IPS-15b (cell line): Measurements from ENCODE around the gene VMP1.

ENCODE experiments used
- H3K27me3 ChIP-seq: one replicate; pipeline ENCODE4 v1.6.1; 2013; ENCODE audit warnings: low read length; ENCODE audit not compliant: control insufficient read depth, insufficient read depth
- H3K36me3 ChIP-seq: one replicate; pipeline ENCODE4 v1.6.1; 2013; ENCODE audit warnings: low read length; ENCODE audit not compliant: control insufficient read depth, insufficient read depth
- H3K4me1 ChIP-seq: one replicate; pipeline ENCODE4 v1.6.1; 2013; ENCODE audit warnings: mild to moderate bottlenecking, low read length; ENCODE audit not compliant: control insufficient read depth, insufficient read depth
- H3K4me3 ChIP-seq: one replicate; pipeline ENCODE4 v1.5.1; 2013; ENCODE audit warnings: low read depth, low read length
- H3K9ac ChIP-seq: one replicate; pipeline ENCODE4 v1.6.1; 2013; ENCODE audit warnings: low read depth, mild to moderate bottlenecking, low read length
- H3K9me3 ChIP-seq: one replicate; pipeline ENCODE4 v1.6.1; 2013; ENCODE audit warnings: mild to moderate bottlenecking, low read length; ENCODE audit not compliant: control insufficient read depth, insufficient read depth

VMP1 gene

GRCh38 chr17:59707149-59707970 is at the start of gene VMP1, which contains the start of gene PTRH2:
Gene VMP1, plus strand, starts transcription at chr17:59707654. Its CDS starts 23,793 bp downstream, at chr17:59731447.
Gene PTRH2, minus strand, starts transcription at chr17:59707430. Its CDS starts 9,452 bp downstream, at chr17:59697978.
- peaks cover 16% of the 10 kb centered on the region for H3K4me1 ChIP-seq
- no peaks in the 10 kb centered on the region for H3K36me3 ChIP-seq
- peak within 1 kb of the TSS; percentile 99 for H3K4me3 ChIP-seq
- H3K9me3 ChIP-seq, result no peaks in the 10 kb centered on the region
- peak within 1 kb of the TSS; percentile 98 for H3K9ac ChIP-seq
- no peaks in the 10 kb centered on the region for H3K27me3 ChIP-seq

GRCh38 chr17:59666235-59666634 is 41.2 kb upstream of the VMP1 start:
- Histone ChIP-seq H3K9me3 (no peaks in the 10 kb centered on the region), H3K9ac (no peak overlapping the region), H3K4me1 (no peaks in the 10 kb centered on the region), H3K36me3 (peaks cover 27% of the 10 kb centered on the region), H3K4me3 (no peak overlapping the region), H3K27me3 (no peaks in the 10 kb centered on the region)

GRCh38 chr17:59668816-59669215 is 38.6 kb upstream of the VMP1 start:
- no peak overlapping the region for H3K4me3 ChIP-seq
- H3K9ac ChIP-seq, result no peak overlapping the region
- H3K27me3 ChIP-seq, result no peaks in the 10 kb centered on the region
- H3K4me1 ChIP-seq, result no peaks in the 10 kb centered on the region
- H3K36me3 ChIP-seq, result peaks cover 19% of the 10 kb centered on the region
- no peaks in the 10 kb centered on the region for H3K9me3 ChIP-seq

- Histone ChIP-seq H3K27me3 (no peaks in the 10 kb centered on the region), H3K9ac (no peak overlapping the region), H3K4me3 (no peak overlapping the region), H3K9me3 (no peaks in the 10 kb centered on the region), H3K4me1 (no peaks in the 10 kb centered on the region), H3K36me3 (peaks cover 20% of the 10 kb centered on the region)
Observed at GRCh38 chr17:59669411-59669810, 38.0 kb upstream of the VMP1 start.

DNA sequence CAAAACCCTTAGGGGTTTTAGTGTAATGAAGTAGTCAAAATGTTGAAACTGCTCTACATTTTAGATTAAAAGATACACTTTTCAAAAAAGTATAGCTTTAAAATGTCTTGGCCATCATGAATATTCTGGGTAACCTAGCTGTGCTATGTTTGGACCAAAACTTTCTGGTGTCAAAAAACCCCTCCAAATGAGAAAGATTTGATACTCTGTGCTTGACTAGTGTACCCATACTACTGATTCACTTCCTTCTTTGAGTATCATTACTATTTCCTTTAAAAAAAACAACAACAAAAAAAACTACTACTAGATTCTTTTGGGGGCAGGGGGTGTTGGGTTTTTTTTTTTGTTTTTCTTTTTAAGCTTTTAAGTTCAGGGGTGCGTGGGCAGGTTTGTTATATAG is 37.5 kb upstream of the VMP1 start:
- Histone ChIP-seq H3K4me1 (no peaks in the 10 kb centered on the region), H3K4me3 (no peak overlapping the region), H3K9me3 (no peaks in the 10 kb centered on the region), H3K9ac (no peak overlapping the region), H3K27me3 (no peaks in the 10 kb centered on the region), H3K36me3 (peaks cover 16% of the 10 kb centered on the region)

- Histone ChIP-seq H3K9ac (no peak overlapping the region), H3K4me1 (no peaks in the 10 kb centered on the region), H3K36me3 (peaks cover 17% of the 10 kb centered on the region), H3K4me3 (no peak overlapping the region), H3K27me3 (no peaks in the 10 kb centered on the region), H3K9me3 (no peaks in the 10 kb centered on the region)
Observed at GRCh38 chr17:59671386-59671785, 36.1 kb upstream of the VMP1 start.

- Histone ChIP-seq H3K36me3 (peaks cover 18% of the 10 kb centered on the region), H3K4me1 (no peaks in the 10 kb centered on the region), H3K27me3 (no peaks in the 10 kb centered on the region)
Observed at GRCh38 chr17:59675231-59675630, 32.2 kb upstream of the VMP1 start.

GRCh38 chr17:59676716-59677115 is 30.7 kb upstream of the VMP1 start:
- Histone ChIP-seq H3K4me1 (no peaks in the 10 kb centered on the region), H3K27me3 (no peaks in the 10 kb centered on the region), H3K36me3 (peaks cover 28% of the 10 kb centered on the region), H3K9me3 (no peaks in the 10 kb centered on the region), H3K4me3 (no peak overlapping the region), H3K9ac (no peak overlapping the region)

More at GRCh38 chr17:59675231-59675630, 32.2 kb upstream of the VMP1 start:
- H3K9me3 ChIP-seq, result no peaks in the 10 kb centered on the region
- H3K4me3 ChIP-seq, result no peak overlapping the region
- H3K9ac ChIP-seq, result no peak overlapping the region

- no peak overlapping the region for H3K4me3 ChIP-seq
- no peaks in the 10 kb centered on the region for H3K4me1 ChIP-seq
- no peak overlapping the region for H3K9ac ChIP-seq
- H3K27me3 ChIP-seq, result no peaks in the 10 kb centered on the region
- H3K9me3 ChIP-seq, result no peaks in the 10 kb centered on the region
- H3K36me3 ChIP-seq, result peaks cover 40% of the 10 kb centered on the region
Observed at GRCh38 chr17:59678918-59679317, 28.5 kb upstream of the VMP1 start.

DNA sequence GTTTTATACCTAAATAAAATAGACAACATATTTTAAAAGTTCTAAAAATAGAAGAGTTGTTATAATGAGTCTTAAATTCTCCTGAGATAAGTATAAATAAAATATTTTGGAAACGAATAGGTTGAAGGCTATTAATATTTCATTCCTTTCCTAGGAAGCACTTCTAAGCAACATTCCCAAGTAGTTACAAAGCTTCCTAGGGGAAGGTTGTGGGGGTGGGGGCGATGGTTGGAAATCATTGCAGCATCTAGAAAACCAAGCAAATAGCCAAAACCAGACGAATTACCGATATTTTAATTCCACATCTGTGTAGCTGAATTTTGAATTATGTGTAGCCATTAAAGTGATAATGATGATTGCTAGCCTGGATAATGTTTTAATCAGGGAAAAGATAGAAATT is 27.1 kb upstream of the VMP1 start:
- Histone ChIP-seq H3K9me3 (no peaks in the 10 kb centered on the region), H3K9ac (no peak overlapping the region), H3K4me3 (no peak overlapping the region), H3K36me3 (peaks cover 51% of the 10 kb centered on the region), H3K27me3 (no peaks in the 10 kb centered on the region), H3K4me1 (no peaks in the 10 kb centered on the region)

DNA sequence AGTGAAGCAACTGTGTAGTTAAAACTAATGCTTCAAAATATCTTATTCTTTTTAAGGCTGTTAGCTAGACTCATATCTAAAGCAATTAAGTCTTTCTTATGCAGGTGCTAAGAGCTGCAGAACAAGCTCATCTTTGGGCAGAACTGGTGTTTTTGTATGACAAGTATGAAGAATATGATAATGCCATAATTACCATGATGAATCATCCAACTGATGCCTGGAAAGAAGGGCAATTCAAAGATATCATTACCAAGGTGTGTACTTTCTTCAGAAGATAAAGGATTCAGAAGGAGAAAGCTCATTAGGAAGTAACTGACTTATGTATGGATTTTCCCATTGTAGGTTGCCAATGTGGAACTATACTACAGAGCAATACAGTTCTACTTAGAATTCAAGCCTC is 24.2 kb upstream of the VMP1 start:
- Histone ChIP-seq H3K9me3 (no peaks in the 10 kb centered on the region), H3K4me3 (no peak overlapping the region), H3K9ac (no peak overlapping the region), H3K4me1 (no peaks in the 10 kb centered on the region), H3K27me3 (no peaks in the 10 kb centered on the region), H3K36me3 (peaks cover 52% of the 10 kb centered on the region)

DNA sequence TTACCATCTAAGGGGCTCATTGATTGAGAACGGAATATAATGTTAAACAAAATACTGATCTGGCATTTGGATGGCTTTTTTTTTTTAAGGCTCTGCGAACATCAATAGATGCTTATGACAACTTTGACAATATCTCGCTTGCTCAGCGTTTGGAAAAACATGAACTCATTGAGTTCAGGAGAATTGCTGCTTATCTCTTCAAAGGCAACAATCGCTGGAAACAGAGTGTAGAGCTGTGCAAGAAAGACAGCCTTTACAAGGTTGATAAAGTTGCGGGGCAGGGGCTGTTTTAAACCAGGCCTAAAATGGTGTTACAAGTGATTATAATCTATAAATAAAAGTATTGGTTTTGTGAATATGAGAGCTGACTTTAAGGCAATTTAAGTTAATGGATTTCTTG is 22.5 kb upstream of the VMP1 start:
- no peak overlapping the region for H3K9ac ChIP-seq
- no peaks in the 10 kb centered on the region for H3K9me3 ChIP-seq
- H3K36me3 ChIP-seq, result peaks cover 46% of the 10 kb centered on the region
- no peaks in the 10 kb centered on the region for H3K4me1 ChIP-seq
- H3K27me3 ChIP-seq, result no peaks in the 10 kb centered on the region
- no peak overlapping the region for H3K4me3 ChIP-seq
